ENCODE measurements around the gene FKBP10.
"Not testable (repeated sequence)": the region's sequence is repeated elsewhere in the genome, so short reads cannot be mapped to it uniquely, and the experiment has no call there.

Gene FKBP10

GRCh38 chr17:41812381-41813151 lies at the start of gene FKBP10:
TSS of gene FKBP10 (plus strand) at chr17:41813004. CDS start at chr17:41813035, 31 bp downstream.
- peak; percentile 77 for DNase-seq

- DNase-seq, result no peak
These were observed 49.5 kb upstream of the FKBP10 start for GRCh38 chr17:41763327-41763726.

- no peak for DNase-seq
These were observed 46.7 kb upstream of the FKBP10 start for GRCh38 chr17:41766135-41766534.

GRCh38 chr17:41767324-41768042 lies 45.3 kb upstream of the FKBP10 start:
- DNase-seq, result no peak

- DNase-seq, result no peak
These were observed 44.0 kb upstream of the FKBP10 start for GRCh38 chr17:41768682-41769288.

- DNase-seq, result no peak
These were observed 43.4 kb upstream of the FKBP10 start for GRCh38 chr17:41769346-41769862.

- no peak for DNase-seq
These were observed 42.8 kb upstream of the FKBP10 start for GRCh38 chr17:41769985-41770384.

- DNase-seq, result no peak
These were observed 41.2 kb upstream of the FKBP10 start for GRCh38 chr17:41771389-41772206.

- no peak for DNase-seq
These were observed 40.6 kb upstream of the FKBP10 start for GRCh38 chr17:41772218-41772585.

GRCh38 chr17:41772586-41773189 lies 40.1 kb upstream of the FKBP10 start:
- no peak for DNase-seq

GRCh38 chr17:41773190-41773588 lies 39.6 kb upstream of the FKBP10 start:
- DNase-seq, result no peak

GRCh38 chr17:41773731-41774193 lies 39.0 kb upstream of the FKBP10 start:
- no peak for DNase-seq

GRCh38 chr17:41775394-41776226 lies 37.2 kb upstream of the FKBP10 start:
- DNase-seq, result no peak

- DNase-seq, result not testable (repeated sequence)
These were observed 36.4 kb upstream of the FKBP10 start for GRCh38 chr17:41776262-41776900.

- no peak for DNase-seq
These were observed 35.6 kb upstream of the FKBP10 start for GRCh38 chr17:41777157-41777573.

GRCh38 chr17:41777574-41778188 lies 35.1 kb upstream of the FKBP10 start:
- no peak for DNase-seq

- no peak for DNase-seq
These were observed 32.9 kb upstream of the FKBP10 start for GRCh38 chr17:41779954-41780353.

GRCh38 chr17:41781404-41782110 lies 31.2 kb upstream of the FKBP10 start:
- no peak for DNase-seq

GRCh38 chr17:41782142-41782541 lies 30.7 kb upstream of the FKBP10 start:
- no peak for DNase-seq

Data from activated CD8-positive, alpha-beta memory T cell treated with anti-CD3 and anti-CD28 coated beads for 24 hours (primary cell).